HepG2 (cell line): ENCODE data around the gene DRC7. TPM values are rescaled to one million over a fixed set of nuclear protein-coding genes. Genes with fewer than 3 reads are reported as not detected.
A peak's percentile ranks its signal among the peaks of the same experiment; 100 is the strongest.

Experiments
- ATAC-seq: fragments of 200-7000 bp; cut with Tn5 transposase; 3 replicates; pipeline ENCODE4 v1.9.1; 2020; ENCODE audit warnings: mild to moderate bottlenecking, moderate library complexity
- BruUV-seq: library from RNA; stranded (reverse); fragments of 400-500 nt; replicated peaks from 2 replicates; lab custom pipeline; 2021; lab: Mats Ljungman, UMichigan
- CTCF ChIA-PET: fragments of 300-600 bp; formaldehyde crosslinking; extraction: SDS; loops from one replicate; lab custom pipeline; 2021; ENCODE audit warnings: low total read pairs, inconsistent platforms, low intra/inter-chr PET ratio; lab: Yijun Ruan, JAX
- POLR2A ChIA-PET: fragments of 350-600 bp; sonication (Branson Sonifier 250); formaldehyde crosslinking; loops from one replicate; lab custom pipeline; 2020; ENCODE audit warnings: antibody characterized with exemption, inconsistent platforms; lab: Yijun Ruan, JAX
- DNase-seq: peaks from one replicate; pipeline ENCODE4 v3.0.0-alpha.2; 2015; ENCODE audit warnings: low spot score
- FAIRE-seq: peaks from 3 replicates; lab custom pipeline; 2011; peaks lifted over from hg19 to GRCh38; lab: Jason Lieb, UNC
- H2AFZ ChIP-seq: one replicate; pipeline ENCODE4 v1.6.1; 2011; ENCODE audit warnings: low read length, inconsistent platforms
- H3K27ac ChIP-seq: fragments of 300-600 bp; 3 replicates; pipeline ENCODE4 v1.8.0; 2011; ENCODE audit warnings: mixed run types, mild to moderate bottlenecking, mixed read lengths, low read length, inconsistent platforms; ENCODE audit not compliant: insufficient read depth; ENCODE audit errors: extremely low read length
- H3K27me3 ChIP-seq, 2 experiments: fragments of 200-600 bp in 1 of 2; 2 replicates in 1 of 2; 3 replicates in 1 of 2; pipeline versions ENCODE4 v1.6.0 to v1.8.0; 2011; ENCODE audit warnings: low read length in 2 of 2, mild to moderate bottlenecking in 2 of 2, moderate library complexity in 2 of 2, inconsistent platforms in 1 of 2; ENCODE audit not compliant: insufficient read depth in 2 of 2, control insufficient read depth in 1 of 2
- H3K36me3 ChIP-seq, 2 experiments: fragments of 200-600 bp in 1 of 2; replicated peaks in 1 of 2; 2 replicates in 1 of 2; 3 replicates in 1 of 2; pipeline versions ENCODE4 v1.5.1 to v1.8.0; 2011; ENCODE audit warnings: low read length in 2 of 2, inconsistent platforms in 1 of 2; ENCODE audit not compliant: insufficient read depth in 2 of 2, control insufficient read depth in 1 of 2
- H3K4me1 ChIP-seq: 2 replicates; pipeline ENCODE4 v1.5.1; 2012; ENCODE audit warnings: low read length, inconsistent platforms; ENCODE audit not compliant: insufficient read depth
- H3K4me2 ChIP-seq: 2 replicates; pipeline ENCODE4 v1.6.0; 2011; ENCODE audit warnings: low read depth, low read length, inconsistent platforms
- H3K4me3 ChIP-seq, 3 experiments: fragments of 200-600 bp in 1 of 3; sonication (generic), shearing (Covaris generic) in 1 of 3; replicated peaks in 1 of 3; 2 replicates each; pipeline ENCODE4 v1.5.1; 2011 to 2016; ENCODE audit warnings: low read length in 3 of 3, inconsistent platforms in 2 of 3, low read depth in 2 of 3, mild to moderate bottlenecking in 2 of 3, control low read depth in 1 of 3, mixed read lengths in 1 of 3; ENCODE audit not compliant: insufficient read depth in 1 of 3
- H3K79me2 ChIP-seq: one replicate; pipeline ENCODE4 v1.6.1; 2011; ENCODE audit warnings: low read length, inconsistent platforms; ENCODE audit not compliant: insufficient read depth
- H3K9ac ChIP-seq: 2 replicates; pipeline ENCODE4 v1.6.0; 2011; ENCODE audit warnings: mild to moderate bottlenecking, low read depth, low read length, inconsistent platforms; ENCODE audit not compliant: insufficient read depth
- H3K9me3 ChIP-seq: 2 replicates; pipeline ENCODE4 v1.5.1; 2012; ENCODE audit warnings: mild to moderate bottlenecking, low read length
- H4K20me1 ChIP-seq: 2 replicates; pipeline ENCODE4 v1.6.0; 2011; ENCODE audit warnings: inconsistent platforms, mild to moderate bottlenecking, low read length, moderate library complexity; ENCODE audit not compliant: insufficient read depth
- EED ChIP-seq: sonication (generic); formaldehyde crosslinking; IDR thresholded peaks from 2 replicates; pipeline ENCODE4 v1.5.0; 2020; ENCODE audit warnings: mild to moderate bottlenecking, missing genetic modification reagents
- ELF3 ChIP-seq: IDR thresholded peaks from 2 replicates; pipeline ENCODE4 v1.6.1; 2016; ENCODE audit warnings: missing genetic modification reagents, missing compliant biosample characterization
- ELF4 ChIP-seq: sonication (generic); formaldehyde crosslinking; IDR thresholded peaks from 2 replicates; pipeline ENCODE4 v1.5.0; 2020; ENCODE audit warnings: missing genetic modification reagents, mild to moderate bottlenecking, moderate library complexity, borderline replicate concordance
- ESRRA ChIP-seq: sonication (generic); formaldehyde crosslinking; IDR thresholded peaks from 2 replicates; pipeline ENCODE4 v1.5.1; 2020; ENCODE audit warnings: mild to moderate bottlenecking, low read depth, missing genetic modification reagents
- HMGXB4 ChIP-seq, 2 experiments: sonication (generic) in 1 of 2; formaldehyde crosslinking in 1 of 2; IDR thresholded peaks; 2 replicates each; pipeline versions ENCODE4 v1.4.0 to v1.6.1; 2018 to 2020; ENCODE audit warnings: missing genetic modification reagents in 2 of 2, borderline replicate concordance in 1 of 2, low read depth in 1 of 2, mild to moderate bottlenecking in 1 of 2, missing biosample characterization in 1 of 2
- MED13 ChIP-seq: sonication (generic); formaldehyde crosslinking; IDR thresholded peaks from 2 replicates; pipeline ENCODE4 v1.5.0; 2020; ENCODE audit warnings: missing genetic modification reagents
- NCOA5 ChIP-seq: sonication (generic); formaldehyde crosslinking; IDR thresholded peaks from 2 replicates; pipeline ENCODE4 v1.4.0; 2020; ENCODE audit warnings: missing genetic modification reagents
- ZBTB33 ChIP-seq: sonication (generic); formaldehyde crosslinking; IDR thresholded peaks from 2 replicates; pipeline ENCODE4 v1.4.0; 2020; ENCODE audit warnings: missing genetic modification reagents
- ZMYM4 ChIP-seq: sonication (generic); formaldehyde crosslinking; IDR thresholded peaks from 2 replicates; pipeline ENCODE4 v1.8.1; 2023; ENCODE audit warnings: mild to moderate bottlenecking, missing genetic modification reagents
- ZNF142 ChIP-seq: sonication (generic); formaldehyde crosslinking; IDR thresholded peaks from 2 replicates; pipeline ENCODE4 v1.4.0; 2020; ENCODE audit warnings: missing genetic modification reagents
- ZNF503 ChIP-seq: sonication (generic); formaldehyde crosslinking; IDR thresholded peaks from 2 replicates; pipeline ENCODE4 v1.4.0; 2020; ENCODE audit warnings: missing genetic modification reagents
- ZNF543 ChIP-seq: sonication (generic); formaldehyde crosslinking; IDR thresholded peaks from 2 replicates; pipeline ENCODE4 v1.4.0; 2020; ENCODE audit warnings: mild to moderate bottlenecking, missing genetic modification reagents
- WGBS: methylation state at CpG from one replicate; pipeline ENCODE4 v1.1.6; 2017; ENCODE audit warnings: low lambda C conversion rate; 5-methylcytosine and 5-hydroxymethylcytosine counted together
- in situ Hi-C: cut with HindIII; loops from 2 replicates; pipeline ENCODE4 v1.10.0; 2017; ENCODE audit warnings: low pct_unique_long_range_greater_than_20kb; ENCODE audit not compliant: extremely low pct_ligation_motif_present
- intact Hi-C: fragments of 100-400 bp; cut with micrococcal nuclease; formaldehyde crosslinking; loops from one replicate; pipeline ENCODE4 v1.10.0; 2022; ENCODE audit not compliant: unreplicated experiment
- polyA plus RNA-seq, 8 experiments: library from polyadenylated mRNA; depleted of rRNA in 3 of 8; stranded (reverse) in 7 of 8; unstranded in 1 of 8; fragments of >200 nt; fragmentation: Illumina TruSeq in 4 of 8; extraction: Trizol in 4 of 8; gene quantifications; 2 replicates each; pipeline versions ENCODE4 v1.2.1 to v1.2.3, GENCODE V29; 2011 to 2016; ENCODE audit warnings: low read depth in 4 of 8, missing spikeins in 1 of 8, mixed read lengths in 1 of 8; ENCODE audit not compliant: insufficient read depth in 1 of 8
- total RNA-seq, 5 experiments: library from RNA; depleted of rRNA; stranded (reverse); fragments of >200 nt; fragmentation: Illumina TruSeq; extraction: Trizol; gene quantifications; 2 replicates each; pipeline ENCODE4 v1.2.3, GENCODE V29; 2016; ENCODE audit warnings: low read depth in 1 of 5

DRC7 gene
- total and polyA plus RNA-seq, 2 of the 13 experiments (the other 11 are each of a cell fraction or from before 2014, with no cell fraction given): 2.7 to 3.4 TPM

- Histone ChIP-seq H3K4me2 (peak overlapping the region; percentile 80), H3K9me3 (no peaks in the 10 kb centered on the region), H3K4me3 (peak overlapping the region in 1 of 3 experiments; percentile 60; a peak in 2 of 6 replicates), H2AFZ (no peak overlapping the region), H3K36me3 (no peaks in the 10 kb centered on the region), H3K27ac (peak overlapping the region; percentile 79), H3K4me1 (peaks cover 69% of the 10 kb centered on the region), H3K79me2 (no peaks in the 10 kb centered on the region), H4K20me1 (no peaks in the 10 kb centered on the region), H3K27me3 (no peaks in the 10 kb centered on the region), H3K9ac (peak overlapping the region; percentile 42)
- 25% methylated on average over 4 of the region's 5 CpGs for WGBS
- DNase-seq (no peak), FAIRE-seq (no peak), ATAC-seq (peak; percentile 40)
- intact Hi-C loops (loop anchor here (1.0 to 2.0 kb wide), 2 partner anchors 27 to 54 kb away; partner anchors contain the start of gene DRC7), in situ Hi-C loops (loop anchor here (5.0 kb wide), 1 partner anchor 50 kb away; no protein-coding TSS in a partner anchor)
- ChIA-PET CTCF (interaction anchor here (1.4 to 2.6 kb wide), 2 partner anchors 18 to 76 kb away, joined by 6 to 14 read pairs; no protein-coding TSS in a partner anchor), POLR2A (interaction anchor here (0.5 to 2.2 kb wide), 17 partner anchors 10 to 294 kb away, joined by 3 to 41 read pairs (median 6); partner anchors contain the start of genes CX3CL1, DRC7 and KATNB1)
- BruUV-seq: TSS peak; percentile 55
- TF ChIP-seq ZNF142 (CRISPR knock-in tag) (0 out of 2 replicates have a peak, but pooled peaks have one; percentile 12), HMGXB4 (CRISPR knock-in tag; IDR thresholded peaks at IDR 0.05; ENCODE audit: borderline replicate concordance in 1 of 2, low read depth in 1 of 2) (no peak), MED13 (CRISPR knock-in tag) (no peak), EED (CRISPR knock-in tag) (no peak), NCOA5 (CRISPR knock-in tag) (no peak), ZBTB33 (CRISPR knock-in tag) (no peak), ZNF503 (CRISPR knock-in tag) (no peak), ESRRA (CRISPR knock-in tag) (no peak), ELF3 (CRISPR knock-in tag) (no peak), ZNF543 (CRISPR knock-in tag) (no peak), ELF4 (CRISPR knock-in tag) (no peak), ZMYM4 (CRISPR knock-in tag) (no peak; the same call in 1 of the 2 replicates)
Measured at GRCh38 chr16:57667048-57667525, 27.5 kb upstream of the DRC7 start.
